ENCODE data around the gene CTSA.
A peak's percentile ranks its signal among the peaks of the same experiment; 100 is the strongest.
"Not testable (repeated sequence)": the region's sequence is repeated elsewhere in the genome, so short reads cannot be mapped to it uniquely, and the experiment has no call there.

Gene CTSA

DNA sequence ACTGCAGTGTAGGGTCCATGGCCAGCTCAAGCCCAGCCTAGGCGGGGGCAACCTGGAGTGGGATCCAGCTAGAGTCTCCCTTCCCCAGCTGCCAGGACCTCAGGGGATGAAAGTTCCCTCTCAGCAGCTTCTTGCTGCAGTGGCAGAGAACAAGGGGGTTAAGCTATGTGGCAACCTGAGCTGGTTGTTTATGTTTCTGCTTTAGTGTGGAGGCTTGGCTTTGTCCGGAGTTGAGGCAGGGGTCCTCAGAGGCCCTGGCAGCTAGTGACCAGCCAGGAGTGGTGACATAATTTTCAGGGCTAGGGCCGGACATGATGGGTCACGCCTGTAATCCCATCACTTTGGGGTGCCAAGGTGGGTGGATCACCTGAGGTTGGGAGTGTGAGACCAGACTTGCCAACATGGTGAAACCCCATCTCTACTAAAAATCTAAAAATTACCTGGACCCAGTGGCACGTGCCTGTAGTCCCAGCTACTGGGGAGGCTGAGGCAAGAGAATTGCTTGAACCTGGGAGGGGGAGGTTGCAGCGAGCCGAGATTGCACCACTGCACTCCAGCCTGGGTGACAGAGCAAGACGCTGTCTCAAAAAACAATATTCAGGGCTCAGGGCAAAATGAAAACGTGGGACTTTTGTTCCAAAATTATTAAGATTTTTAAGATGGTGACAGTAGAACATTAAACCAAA lies 34.8 kb downstream of the CTSA start:
- TF ChIP-seq, protein P1, sequence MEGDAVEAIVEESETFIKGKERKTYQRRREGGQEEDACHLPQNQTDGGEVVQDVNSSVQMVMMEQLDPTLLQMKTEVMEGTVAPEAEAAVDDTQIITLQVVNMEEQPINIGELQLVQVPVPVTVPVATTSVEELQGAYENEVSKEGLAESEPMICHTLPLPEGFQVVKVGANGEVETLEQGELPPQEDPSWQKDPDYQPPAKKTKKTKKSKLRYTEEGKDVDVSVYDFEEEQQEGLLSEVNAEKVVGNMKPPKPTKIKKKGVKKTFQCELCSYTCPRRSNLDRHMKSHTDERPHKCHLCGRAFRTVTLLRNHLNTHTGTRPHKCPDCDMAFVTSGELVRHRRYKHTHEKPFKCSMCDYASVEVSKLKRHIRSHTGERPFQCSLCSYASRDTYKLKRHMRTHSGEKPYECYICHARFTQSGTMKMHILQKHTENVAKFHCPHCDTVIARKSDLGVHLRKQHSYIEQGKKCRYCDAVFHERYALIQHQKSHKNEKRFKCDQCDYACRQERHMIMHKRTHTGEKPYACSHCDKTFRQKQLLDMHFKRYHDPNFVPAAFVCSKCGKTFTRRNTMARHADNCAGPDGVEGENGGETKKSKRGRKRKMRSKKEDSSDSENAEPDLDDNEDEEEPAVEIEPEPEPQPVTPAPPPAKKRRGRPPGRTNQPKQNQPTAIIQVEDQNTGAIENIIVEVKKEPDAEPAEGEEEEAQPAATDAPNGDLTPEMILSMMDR (IDR thresholded peaks at IDR 0.05; ENCODE audit: insufficient read depth, low read depth, low read length, missing control alignments) = no peak
- no peak for DNase-seq (ENCODE audit: low read depth)
- no peak overlapping the region for H3K4me3 ChIP-seq (ENCODE audit: low read depth, low read length)

DNA sequence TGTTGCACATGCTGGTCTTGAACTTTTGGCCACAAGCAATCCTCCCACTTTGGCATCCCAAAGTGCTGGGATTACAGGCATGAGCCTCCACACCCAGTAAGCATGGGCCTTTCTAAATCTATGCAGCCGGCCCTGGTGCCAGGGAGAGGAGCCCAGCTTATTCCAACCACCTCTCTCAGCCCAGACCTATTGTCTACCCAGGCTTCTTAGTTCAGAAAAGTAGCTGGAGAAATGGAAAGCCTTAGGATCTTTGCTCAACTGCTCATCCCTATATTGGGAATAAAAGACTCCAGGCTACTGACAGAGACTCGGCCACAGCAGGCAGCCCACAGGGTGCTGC lies 35.6 kb downstream of the CTSA start:
- no peak for DNase-seq (ENCODE audit: low read depth)
- TF ChIP-seq, protein P1 (IDR thresholded peaks at IDR 0.05; ENCODE audit: insufficient read depth, low read depth, low read length, missing control alignments) = no peak
- H3K4me3 ChIP-seq (ENCODE audit: low read depth, low read length) = no peak overlapping the region

DNA sequence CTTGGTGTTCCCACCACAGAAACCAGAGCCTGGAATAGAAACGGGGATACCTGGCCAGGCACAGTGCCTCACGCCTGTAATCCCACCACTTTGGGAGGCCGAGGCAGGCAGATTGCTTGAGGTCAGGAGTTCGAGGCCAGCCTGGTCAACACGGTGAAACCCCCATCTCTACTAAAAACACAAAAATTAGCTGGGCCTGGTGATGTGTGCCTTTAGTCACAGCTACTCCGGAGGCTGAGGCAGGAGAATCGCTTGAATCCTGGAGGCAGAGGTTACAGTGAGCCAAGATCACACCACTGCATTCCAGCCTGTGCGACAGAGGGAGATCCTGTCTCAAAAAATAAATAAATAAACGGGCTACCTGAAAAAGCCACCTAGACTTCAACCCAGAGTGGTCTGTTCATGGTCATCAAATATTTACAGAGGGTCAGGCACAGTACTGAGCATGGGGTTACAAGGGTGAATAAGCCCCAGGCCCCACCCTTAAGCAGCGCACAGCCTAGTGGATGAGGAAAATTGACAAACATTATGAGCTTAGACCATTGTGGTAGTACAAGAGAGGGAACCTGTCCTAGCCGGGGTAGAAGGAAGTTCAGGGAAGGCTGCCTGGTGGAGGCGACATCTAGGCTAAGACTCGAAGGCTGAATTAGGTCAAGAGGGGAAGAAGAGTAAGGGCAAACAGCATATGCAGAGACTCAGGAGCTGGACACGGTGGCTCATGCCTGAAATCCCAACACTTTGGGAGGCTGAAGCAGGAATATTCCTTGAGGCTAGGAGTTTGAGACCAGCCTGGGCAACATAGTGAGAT lies 36.1 kb downstream of the CTSA start:
- no peak overlapping the region for H3K4me3 ChIP-seq (ENCODE audit: low read depth, low read length)
- TF ChIP-seq, protein P1 (IDR thresholded peaks at IDR 0.05; ENCODE audit: insufficient read depth, low read depth, low read length, missing control alignments) = no peak
- DNase-seq (ENCODE audit: low read depth) = no peak

DNA sequence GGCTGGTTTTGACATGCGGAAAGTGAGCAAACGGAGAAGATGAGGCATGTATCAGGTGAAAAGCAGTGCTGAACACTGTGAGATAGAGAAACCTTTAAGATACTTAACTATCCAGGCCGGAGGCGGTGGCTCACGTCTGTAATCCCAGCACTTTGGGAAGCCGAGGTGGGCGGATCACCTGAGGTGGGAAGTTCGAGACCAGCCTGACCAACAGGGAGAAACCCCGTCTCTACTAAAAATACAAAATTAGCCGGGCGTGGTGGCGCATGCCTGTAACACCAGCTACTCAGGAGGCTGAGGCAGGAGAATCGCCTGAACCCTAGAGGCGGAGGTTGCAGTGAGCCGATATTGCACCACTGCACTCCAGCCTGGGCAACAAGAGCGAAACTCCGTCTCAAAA lies 40.5 kb downstream of the CTSA start:
- H3K4me3 ChIP-seq (ENCODE audit: low read depth, low read length); DNase-seq (ENCODE audit: low read depth): not testable (repeated sequence)

DNA sequence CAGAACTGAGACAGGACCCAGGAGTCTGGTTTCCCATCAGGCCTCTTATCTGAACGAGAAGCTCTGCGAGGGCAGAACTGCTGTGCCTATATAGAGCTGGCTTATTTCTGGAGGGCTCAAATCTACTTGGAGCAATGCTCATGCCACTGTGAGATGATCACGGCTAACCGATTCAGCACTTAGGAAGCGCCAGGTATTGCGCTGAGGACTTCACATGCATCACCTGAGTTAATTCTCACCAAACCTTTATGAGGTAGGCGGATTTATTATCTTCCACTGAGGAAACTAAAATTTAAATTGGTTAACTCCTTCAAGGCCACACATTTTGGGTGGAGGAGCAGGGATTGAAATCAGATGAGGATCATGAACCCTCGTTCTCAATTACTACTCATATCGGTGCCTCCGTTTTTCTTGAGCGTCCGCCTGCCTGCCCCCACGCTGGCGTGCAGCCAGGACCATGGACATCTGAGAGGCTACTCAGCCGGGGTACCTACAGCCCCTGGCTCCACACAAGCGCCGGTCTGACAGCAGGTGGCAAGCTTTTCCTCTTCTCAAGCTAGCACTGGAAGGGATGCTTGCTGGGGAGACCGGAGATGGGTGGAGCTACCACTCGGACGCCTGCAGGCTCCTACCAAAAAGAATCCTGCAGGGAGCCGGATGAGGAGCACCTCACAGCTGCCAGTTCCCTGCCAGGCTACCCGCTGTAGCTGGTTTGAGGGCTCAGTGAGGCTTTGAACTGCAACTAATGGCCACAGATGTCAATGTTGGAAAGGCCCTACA lies 42.3 kb downstream of the CTSA start:
- peak overlapping the region; percentile 82 for H3K4me3 ChIP-seq (ENCODE audit: low read depth, low read length)
- TF ChIP-seq, protein P1 (IDR thresholded peaks at IDR 0.05; ENCODE audit: insufficient read depth, low read depth, low read length, missing control alignments) = peak; percentile 30
- DNase-seq (ENCODE audit: low read depth) = peak; percentile 87

DNA sequence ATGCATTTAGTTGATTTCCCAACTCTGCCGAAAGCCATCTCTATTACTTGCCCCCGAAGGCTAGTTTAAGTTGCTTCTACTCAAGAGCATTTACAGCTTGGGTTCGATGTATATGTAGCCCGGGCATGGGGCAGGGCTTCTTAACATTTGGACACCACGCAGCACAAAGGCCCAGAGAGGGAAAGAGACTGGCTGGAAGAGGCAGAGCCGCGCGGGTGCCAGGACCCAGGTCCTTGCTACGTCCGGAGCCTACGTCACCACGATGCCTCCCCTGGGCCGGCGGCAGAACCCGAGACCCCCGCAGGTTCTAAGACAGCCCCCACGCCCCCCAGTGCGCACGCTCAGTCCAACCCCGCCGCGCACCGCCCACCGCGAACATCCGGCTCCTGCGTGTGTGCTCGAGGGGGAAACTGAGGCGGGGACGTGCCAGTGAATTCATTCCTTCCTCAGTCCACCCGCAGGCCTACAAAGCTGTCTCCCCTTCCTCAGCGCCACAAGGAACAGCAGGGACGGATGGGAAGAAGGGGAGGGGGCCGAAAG lies 43.0 kb downstream of the CTSA start:
- TF ChIP-seq, protein P1 (IDR thresholded peaks at IDR 0.05; ENCODE audit: insufficient read depth, low read depth, low read length, missing control alignments) = no peak
- peak overlapping the region; percentile 82 for H3K4me3 ChIP-seq (ENCODE audit: low read depth, low read length)
- DNase-seq (ENCODE audit: low read depth) = peak; percentile 69
